NCI-H526 treated with DMSO at 0.1 percent for 48 hours (cell line): ENCODE measurements around the gene SLAMF7.
"Not testable (repeated sequence)": the region's sequence is repeated elsewhere in the genome, so short reads cannot be mapped to it uniquely, and the experiment has no call there.

ENCODE experiments used
- DNase-seq: peaks from one replicate; lab custom pipeline; 2025; lab: John Stamatoyannopoulos, UW

SLAMF7 gene

GRCh38 chr1:160774886-160775719 lies 36.1 kb downstream of the SLAMF7 start:
- DNase-seq = no peak

- no peak for DNase-seq
Measured at GRCh38 chr1:160776178-160776577, 37.1 kb downstream of the SLAMF7 start.

GRCh38 chr1:160777486-160778089 lies 38.5 kb downstream of the SLAMF7 start:
- DNase-seq = peak; percentile 53

GRCh38 chr1:160778976-160779375 lies 39.9 kb downstream of the SLAMF7 start:
- DNase-seq = no peak

DNA sequence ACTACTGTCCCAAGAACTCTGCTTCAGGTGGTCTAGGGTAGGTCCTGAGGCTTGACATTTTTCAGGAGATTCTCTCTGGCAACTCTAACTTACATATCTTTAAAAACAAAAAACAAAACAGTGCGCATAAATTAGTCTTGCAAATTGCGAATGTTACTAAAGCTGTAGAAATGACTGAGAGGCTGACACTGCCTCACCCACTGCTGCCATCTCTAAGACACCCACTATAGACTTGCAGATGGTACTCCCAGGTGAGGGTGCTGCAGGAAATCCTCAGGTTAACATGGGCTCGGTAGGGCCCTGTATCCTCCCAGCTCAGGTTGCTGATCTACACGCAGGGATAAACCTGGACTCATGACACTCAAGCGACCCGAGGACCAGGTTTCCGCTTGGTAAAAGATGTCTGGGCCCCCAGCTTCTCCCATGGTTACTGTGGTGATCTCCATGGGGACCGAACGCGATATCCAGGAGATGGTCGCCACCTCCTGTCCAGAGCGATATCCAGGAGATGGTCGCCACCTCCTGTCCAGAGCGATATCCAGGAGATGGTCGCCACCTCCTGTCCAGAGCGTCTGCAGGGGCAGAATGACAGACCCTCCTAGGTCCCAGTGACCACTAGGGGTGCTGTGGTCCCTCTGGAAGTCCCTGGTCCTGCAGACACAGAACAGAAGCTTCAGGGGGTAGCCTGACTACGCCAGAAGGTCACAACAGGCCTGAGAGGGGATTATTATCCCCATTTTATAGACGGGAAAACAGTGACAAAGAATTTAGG lies 40.8 kb downstream of the SLAMF7 start:
- no peak for DNase-seq

DNA sequence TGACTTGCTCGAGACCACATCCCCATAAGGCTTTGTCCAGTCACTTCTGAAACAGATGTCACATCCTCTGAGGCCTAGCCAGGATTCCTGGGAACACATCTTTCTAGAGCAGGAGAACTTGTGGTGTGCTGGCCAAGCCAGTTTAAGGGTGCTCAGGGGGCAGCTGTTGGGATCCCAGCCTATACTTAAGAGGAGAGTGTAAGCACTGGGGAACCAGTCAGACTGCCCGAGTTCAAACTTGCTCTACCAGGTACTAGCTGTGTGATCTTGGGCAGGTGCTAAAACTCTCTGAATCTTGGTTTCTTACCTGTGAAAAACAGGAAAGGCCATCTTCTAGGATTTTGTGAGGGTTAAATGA lies 41.3 kb downstream of the SLAMF7 start:
- DNase-seq = no peak

GRCh38 chr1:160781186-160781766 lies 42.2 kb downstream of the SLAMF7 start:
- DNase-seq = peak; percentile 84

DNA sequence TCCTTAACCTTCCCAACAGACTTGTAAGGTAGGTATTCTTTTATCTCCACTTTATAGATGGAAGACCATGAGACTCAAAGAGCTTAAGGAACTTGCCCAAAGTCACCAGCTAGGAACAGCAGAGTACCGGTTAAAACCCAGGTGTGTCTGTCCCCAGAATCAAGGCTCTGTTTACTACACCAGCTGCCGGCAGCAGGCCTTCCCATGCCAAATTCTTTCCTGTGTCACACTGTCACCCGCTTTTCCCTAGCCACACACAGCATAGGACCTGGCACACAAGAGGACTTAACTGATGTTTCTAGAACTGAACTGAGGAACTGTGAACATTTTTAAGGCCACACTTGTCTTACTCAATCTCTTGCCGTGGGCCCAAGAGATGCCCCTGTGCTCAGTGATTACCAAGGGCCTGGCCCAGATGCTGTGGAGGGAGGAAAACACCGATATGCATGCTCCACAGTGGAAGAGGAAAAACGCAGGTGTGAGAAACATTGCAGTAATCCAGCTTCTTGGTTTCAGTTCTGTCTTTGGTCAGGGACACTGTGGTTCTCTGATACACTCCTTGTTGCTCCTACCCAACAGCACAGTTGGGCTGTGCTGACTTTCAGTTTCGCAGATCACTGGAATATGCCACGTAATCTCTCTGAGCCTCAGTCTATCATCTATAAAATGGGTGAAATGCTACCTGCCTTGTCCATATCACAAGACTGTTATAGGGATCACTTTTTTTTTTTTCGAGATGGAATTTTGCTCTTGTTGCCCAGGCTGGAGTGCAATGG lies 43.1 kb downstream of the SLAMF7 start:
- DNase-seq = no peak

DNA sequence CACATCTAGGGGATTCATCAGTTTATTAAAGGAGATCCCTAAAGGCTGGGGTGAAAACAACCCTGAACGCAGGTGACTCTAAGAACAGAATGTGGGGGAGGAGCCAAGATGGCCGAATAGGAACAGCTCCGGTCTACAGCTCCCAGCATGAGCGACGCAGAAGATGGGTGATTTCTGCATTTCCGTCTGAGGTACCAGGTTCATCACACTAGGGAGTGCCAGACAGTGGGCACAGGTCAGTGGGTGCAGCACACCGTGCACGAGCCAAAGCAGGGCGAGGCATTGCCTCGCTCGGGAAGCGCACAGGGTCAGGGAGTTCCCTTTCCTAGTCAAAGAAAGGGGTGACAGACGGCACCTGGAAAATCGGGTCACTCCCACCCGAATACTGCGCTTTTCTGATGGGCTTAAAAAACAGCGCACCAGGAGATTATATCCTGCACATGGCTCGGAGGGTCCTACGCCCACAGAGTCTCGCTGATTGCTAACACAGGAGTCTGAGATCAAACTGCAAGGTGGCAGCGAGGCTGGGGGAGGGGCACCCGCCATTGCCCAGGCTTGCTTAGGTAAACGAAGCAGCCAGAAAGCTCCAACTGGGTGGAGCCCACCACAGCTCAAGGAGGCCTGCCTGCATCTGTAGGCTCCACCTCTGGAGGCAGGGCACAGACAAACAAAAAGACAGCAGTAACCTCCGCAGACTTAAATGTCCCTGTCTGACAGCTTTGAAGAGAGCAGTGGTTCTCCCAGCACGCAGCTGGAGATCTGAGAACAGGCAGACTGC lies 44.1 kb downstream of the SLAMF7 start:
- DNase-seq = not testable (repeated sequence)

DNA sequence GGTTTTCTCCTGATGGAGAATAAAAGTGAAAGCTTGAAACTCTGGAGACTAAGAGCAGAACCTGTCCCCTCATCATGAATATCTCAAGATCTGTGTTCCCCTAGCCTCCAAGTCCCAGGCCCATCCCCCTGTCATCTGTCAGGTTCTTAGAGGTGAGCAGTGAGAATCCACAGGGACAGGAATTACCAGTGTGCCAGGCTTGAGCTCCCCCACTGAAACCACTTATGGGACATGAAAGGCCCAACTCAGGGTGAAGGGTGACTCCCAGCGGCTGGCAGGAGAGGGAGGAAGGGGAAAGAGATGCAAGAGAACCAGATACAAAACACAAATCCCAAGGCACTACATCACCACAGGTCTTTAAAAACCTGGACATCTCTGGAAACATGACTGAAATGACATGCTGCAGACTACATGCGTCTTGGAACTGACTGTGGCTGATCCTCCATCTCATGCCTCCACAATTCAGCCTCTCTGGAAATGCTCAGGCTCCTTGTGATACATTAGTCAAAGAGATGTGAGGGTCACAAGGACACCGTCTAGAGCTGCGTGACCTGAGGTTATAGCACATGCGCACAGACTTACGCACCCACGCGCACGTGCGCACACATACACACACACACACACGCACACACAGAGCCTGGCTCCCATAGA lies 50.1 kb downstream of the SLAMF7 start:
- no peak for DNase-seq

- no peak for DNase-seq
Measured at GRCh38 chr1:160789702-160790611, 50.9 kb downstream of the SLAMF7 start.

GRCh38 chr1:160794376-160794775 lies 55.3 kb downstream of the SLAMF7 start:
- DNase-seq = no peak

DNA sequence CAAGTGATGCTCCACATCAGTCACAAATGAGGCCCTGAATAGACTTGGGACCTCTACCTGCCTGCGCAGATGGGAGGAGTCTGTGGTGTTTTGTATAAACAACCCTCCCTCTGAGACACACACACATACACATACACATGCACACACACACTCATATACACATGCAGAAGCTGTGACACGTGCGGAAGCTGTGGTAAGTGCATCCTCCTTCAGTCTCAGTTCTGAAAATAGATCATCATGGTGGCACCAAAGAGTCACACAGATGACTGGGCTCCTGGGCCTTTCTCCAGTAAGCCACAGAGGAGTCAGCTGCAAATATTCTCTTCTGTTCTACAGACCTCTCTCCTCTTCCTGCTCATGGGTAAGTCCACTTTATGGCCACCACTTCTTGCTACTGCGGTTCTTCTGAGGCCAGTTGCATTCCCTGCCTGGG lies 56.9 kb downstream of the SLAMF7 start, which contains the start of gene LY9:
LY9 (plus strand) TSS at position 224 of the 433 bp plus-strand sequence; CDS start at position 238, 14 bp downstream.
- DNase-seq = no peak

DNA sequence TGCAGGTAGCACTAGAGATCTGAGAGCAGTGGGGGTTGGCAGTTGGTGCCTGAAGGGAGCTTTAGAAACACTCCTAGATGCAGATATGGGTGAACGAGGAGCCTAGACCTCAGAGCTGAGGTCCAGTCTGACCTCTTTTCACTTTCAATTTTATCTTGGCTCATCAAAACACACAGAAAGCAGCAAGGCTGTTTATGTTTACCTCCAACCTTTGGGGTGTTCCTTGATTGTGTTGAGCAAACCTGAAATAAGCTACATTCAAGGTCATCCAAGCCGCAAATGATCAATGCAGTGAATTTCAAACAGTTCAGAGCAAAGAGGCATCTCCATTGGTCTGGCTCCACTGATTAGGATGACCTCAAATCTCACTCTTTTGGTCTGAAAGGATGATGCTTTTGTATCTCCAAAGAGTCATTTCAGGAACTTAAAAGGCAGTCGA lies 58.2 kb downstream of the SLAMF7 start:
- no peak for DNase-seq

DNA sequence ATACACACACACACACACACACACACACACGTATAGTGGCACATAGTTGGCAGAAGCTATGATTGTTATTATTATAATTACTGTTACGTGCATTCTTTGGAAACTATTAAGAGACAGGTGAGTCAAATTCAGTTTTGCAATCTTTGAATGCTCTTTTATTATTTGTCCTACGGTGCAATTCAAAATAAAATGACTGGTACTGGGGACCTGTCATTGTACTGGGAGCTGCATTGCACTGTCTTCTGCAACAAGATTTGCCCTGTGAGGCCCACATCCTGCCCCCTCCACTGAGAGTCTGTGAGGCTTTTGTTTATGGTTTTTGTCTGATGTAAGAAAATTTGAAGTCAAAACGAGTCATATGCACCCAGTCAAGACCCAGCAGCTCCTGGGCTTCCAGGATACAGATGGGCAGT lies 58.8 kb downstream of the SLAMF7 start:
- no peak for DNase-seq

GRCh38 chr1:160798439-160798838 lies 59.4 kb downstream of the SLAMF7 start:
- DNase-seq = no peak

GRCh38 chr1:160799641-160800040 lies 60.6 kb downstream of the SLAMF7 start:
- DNase-seq = no peak

DNA sequence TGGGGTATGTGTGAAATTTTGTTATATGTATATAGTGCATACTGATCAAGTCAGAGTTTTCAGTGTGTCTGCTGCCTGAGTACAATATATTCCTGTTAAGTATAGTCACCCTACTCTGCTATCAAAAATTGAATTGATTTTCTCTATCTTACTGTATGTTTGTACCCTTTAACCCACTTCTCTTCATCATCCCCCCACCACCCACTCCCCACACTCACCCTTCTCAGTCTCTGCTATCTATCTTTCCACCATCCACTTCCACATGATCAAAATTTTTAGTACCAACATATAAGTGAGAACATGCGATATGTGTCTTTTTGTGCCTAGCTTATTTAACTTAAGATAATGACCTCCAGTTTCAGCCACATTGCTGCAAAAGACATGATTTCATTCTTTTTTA lies 61.1 kb downstream of the SLAMF7 start:
- DNase-seq = no peak
